Retinal pigment epithelial cell (primary cell): ENCODE results near the gene MMRN2.

Experiments used
- DNase-seq: peaks from one replicate; pipeline ENCODE4 v3.0.0-alpha.2; 2010; ENCODE audit warnings: low read depth
- H3K4me3 ChIP-seq: 2 replicates; pipeline ENCODE4 v1.5.1; 2011; ENCODE audit warnings: mild to moderate bottlenecking, low read length, control low read depth, moderate library complexity
- TF ChIP-seq, protein P1 (sequence below): conservative IDR thresholded peaks from 2 replicates; pipeline ENCODE4 v1.5.1; 2011; ENCODE audit warnings: low read depth, low read length, control low read depth, inconsistent platforms

MMRN2 gene

GRCh38 chr10:86971232-86971991, 14.0 kb upstream of the MMRN2 start:
- DNase-seq: no peak
- TF ChIP-seq, protein P1, sequence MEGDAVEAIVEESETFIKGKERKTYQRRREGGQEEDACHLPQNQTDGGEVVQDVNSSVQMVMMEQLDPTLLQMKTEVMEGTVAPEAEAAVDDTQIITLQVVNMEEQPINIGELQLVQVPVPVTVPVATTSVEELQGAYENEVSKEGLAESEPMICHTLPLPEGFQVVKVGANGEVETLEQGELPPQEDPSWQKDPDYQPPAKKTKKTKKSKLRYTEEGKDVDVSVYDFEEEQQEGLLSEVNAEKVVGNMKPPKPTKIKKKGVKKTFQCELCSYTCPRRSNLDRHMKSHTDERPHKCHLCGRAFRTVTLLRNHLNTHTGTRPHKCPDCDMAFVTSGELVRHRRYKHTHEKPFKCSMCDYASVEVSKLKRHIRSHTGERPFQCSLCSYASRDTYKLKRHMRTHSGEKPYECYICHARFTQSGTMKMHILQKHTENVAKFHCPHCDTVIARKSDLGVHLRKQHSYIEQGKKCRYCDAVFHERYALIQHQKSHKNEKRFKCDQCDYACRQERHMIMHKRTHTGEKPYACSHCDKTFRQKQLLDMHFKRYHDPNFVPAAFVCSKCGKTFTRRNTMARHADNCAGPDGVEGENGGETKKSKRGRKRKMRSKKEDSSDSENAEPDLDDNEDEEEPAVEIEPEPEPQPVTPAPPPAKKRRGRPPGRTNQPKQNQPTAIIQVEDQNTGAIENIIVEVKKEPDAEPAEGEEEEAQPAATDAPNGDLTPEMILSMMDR: peak; percentile 30
- H3K4me3 ChIP-seq: peak overlapping the region; percentile 54

- peak overlapping the region; percentile 54 for H3K4me3 ChIP-seq
- no peak for DNase-seq
- TF ChIP-seq, protein P1: no peak
Observed at GRCh38 chr10:86970982-86971231, 13.5 kb upstream of the MMRN2 start.

- peak overlapping the region; percentile 54 for H3K4me3 ChIP-seq
- TF ChIP-seq, protein P1: no peak
- no peak for DNase-seq
Observed at GRCh38 chr10:86970162-86970981, 13.0 kb upstream of the MMRN2 start.

GRCh38 chr10:86969421-86970041, 12.1 kb upstream of the MMRN2 start:
- no peak for DNase-seq
- TF ChIP-seq, protein P1: no peak
- no peak overlapping the region for H3K4me3 ChIP-seq

GRCh38 chr10:86968994-86969355, 11.6 kb upstream of the MMRN2 start:
- H3K4me3 ChIP-seq: no peak overlapping the region
- DNase-seq: no peak

GRCh38 chr10:86968271-86968993, 11.0 kb upstream of the MMRN2 start, which contains the start of gene ADIRF:
TSS of gene ADIRF (plus strand) at chr10:86968482. CDS start at chr10:86968545, 63 bp downstream.
- H3K4me3 ChIP-seq: no peak within 1 kb of the TSS
- no peak for DNase-seq
- TF ChIP-seq, protein P1: no peak

More at GRCh38 chr10:86968994-86969355, 11.6 kb upstream of the MMRN2 start:
- TF ChIP-seq, protein P1: no peak
